Anterior cingulate cortex (tissue), 58 donors: ENCODE data around the gene LRRC55.
"Not testable (repeated sequence)": the region's sequence is repeated elsewhere in the genome, so short reads cannot be mapped to it uniquely, and the experiment has no call there.

Source experiments
- DNase-seq, 58 donors: peaks; one replicate each; lab custom pipeline; 2025; lab: John Stamatoyannopoulos, UW

LRRC55 gene

DNA sequence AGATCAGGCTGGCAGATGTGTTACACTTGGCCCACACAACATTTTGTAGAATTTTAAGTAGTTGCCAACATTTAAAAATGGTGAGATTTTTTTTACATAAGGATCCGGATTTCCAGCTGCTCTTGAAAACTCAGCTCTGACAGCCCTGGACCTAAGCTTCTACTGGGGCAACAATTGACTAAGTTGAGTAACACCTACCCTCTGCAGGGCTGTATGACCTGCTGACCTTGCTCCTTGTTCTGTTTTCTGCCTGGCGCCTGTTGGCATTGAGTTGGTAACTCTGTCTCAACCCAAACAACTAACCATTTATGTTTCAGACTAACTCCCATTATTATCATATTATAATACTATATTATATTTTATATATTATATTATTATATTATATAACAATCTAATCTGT, 21.1 kb upstream of the LRRC55 start:
- DNase-seq, result no peak

GRCh38 chr11:57161351-57161750, 20.4 kb upstream of the LRRC55 start:
- no peak for DNase-seq

- no peak for DNase-seq
Observed at GRCh38 chr11:57162179-57162898, 19.4 kb upstream of the LRRC55 start.

- peak in 29 of 58 donors; percentile 4 to 70 (median 36) for DNase-seq
Observed at GRCh38 chr11:57163160-57163868, 18.4 kb upstream of the LRRC55 start.

GRCh38 chr11:57164317-57164716, 17.4 kb upstream of the LRRC55 start:
- no peak for DNase-seq

GRCh38 chr11:57167125-57167846, 14.5 kb upstream of the LRRC55 start:
- peak in 14 of 58 donors; percentile 3 to 66 (median 13) for DNase-seq

- not testable (repeated sequence) for DNase-seq
Observed at GRCh38 chr11:57169732-57170313, 11.9 kb upstream of the LRRC55 start.

GRCh38 chr11:57172031-57172430, 9.7 kb upstream of the LRRC55 start:
- DNase-seq, result no peak

- DNase-seq, result no peak
Observed at GRCh38 chr11:57174656-57175055, 7.1 kb upstream of the LRRC55 start.

DNA sequence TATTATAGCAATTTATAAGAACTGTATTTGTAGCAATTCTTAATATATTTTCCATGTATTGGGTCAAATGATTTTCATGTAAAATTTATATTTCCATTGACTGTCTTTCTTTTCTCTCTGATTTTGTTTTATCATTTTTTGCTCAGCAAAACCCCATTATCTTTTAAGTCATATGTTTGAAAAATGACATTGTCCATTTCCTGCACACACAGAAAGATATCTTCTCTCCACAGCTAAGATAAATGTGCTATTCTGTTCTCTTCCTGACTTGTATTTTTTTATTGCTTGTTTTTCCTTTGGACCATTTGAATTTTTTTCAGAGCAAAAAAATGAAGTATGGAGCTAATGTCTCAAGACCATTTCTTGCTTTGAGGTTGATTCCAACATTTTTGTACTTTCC, 6.3 kb upstream of the LRRC55 start:
- no peak for DNase-seq

DNA sequence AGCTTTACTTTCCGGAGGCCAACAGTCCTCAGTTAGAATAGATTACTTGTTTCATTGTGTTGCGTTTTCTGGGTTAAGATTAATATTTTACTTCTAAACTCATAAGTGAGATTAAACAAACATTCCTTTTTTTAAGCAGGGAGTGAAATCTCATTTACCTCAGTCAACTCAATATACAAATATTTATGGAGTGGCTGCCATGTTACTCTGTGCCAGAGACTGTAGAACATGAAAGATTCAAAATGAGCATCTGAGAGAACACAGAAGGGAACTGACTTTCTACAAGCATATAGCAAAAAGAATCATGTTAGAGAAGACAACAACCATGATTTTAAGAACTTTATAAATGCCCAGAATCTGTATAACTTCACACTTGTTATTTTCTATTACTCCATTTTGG, 3.4 kb upstream of the LRRC55 start:
- no peak for DNase-seq

- DNase-seq, result no peak
Observed at GRCh38 chr11:57179681-57180080, 2.1 kb upstream of the LRRC55 start.

DNA sequence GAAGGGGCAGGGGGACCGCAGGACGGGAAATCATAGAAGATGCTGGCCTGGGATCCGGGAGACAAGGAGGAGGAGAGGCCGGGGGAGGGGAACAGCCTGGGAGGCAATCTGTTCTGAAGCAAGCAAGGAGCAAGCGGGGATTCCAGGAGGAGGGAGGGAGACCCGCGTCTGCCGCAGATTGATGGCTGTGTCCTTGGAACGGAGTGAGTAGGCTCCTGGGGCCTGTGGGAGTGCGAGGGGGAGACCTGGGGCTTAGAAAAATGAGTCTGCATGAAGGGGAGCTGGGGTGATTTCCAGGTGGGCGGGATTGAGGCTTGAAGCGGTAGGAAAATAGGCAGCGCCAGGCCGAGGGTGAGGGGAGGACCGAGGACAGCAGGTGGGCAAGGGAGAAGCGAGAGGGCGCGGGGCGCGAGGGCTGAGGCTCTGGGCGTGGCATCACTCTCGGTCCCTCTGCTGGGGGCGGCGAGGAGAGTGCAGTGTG, 1.6 kb upstream of the LRRC55 start:
- DNase-seq, result peak in 10 of 58 donors; percentile 1 to 35 (median 18)

DNA sequence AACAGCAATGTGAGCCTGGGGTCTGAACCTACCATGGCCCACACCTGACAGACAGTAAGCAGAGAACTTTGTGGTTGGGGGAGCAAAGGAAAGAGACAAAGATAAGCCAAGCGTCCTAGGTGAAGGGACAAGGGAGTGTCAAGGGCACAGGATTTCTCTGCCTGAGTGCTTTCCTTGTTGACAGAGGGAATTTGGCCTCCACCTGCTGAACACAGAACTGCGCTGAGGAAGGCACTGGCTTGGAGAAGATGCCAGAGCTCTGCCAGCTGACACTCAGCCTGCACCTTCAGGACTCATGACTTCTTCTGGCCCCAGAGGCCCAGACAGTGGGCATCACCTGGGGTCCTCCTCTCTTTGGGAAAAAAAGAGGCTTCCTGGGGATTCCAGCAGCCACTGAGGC, 789 bp upstream of the LRRC55 start:
- DNase-seq, result no peak

DNA sequence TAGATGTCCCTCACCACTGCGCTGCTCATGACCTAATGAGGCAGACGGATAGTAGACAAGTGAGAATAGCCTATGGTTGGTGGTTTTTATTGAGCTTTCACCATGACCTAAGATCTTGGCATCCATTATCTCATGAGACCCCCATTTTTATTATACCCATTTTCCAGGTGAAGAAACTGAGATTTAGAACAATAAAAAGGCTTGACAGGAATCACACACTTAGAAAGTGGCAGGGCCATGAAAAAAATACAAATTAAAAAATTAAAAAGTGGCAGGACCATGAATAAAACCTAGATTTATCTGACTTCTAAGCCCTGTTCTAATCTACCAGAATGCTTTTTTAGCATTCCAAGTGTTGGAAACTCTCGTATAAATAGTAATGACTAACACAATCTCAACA, 1.1 kb downstream of the LRRC55 start:
- DNase-seq, result no peak

DNA sequence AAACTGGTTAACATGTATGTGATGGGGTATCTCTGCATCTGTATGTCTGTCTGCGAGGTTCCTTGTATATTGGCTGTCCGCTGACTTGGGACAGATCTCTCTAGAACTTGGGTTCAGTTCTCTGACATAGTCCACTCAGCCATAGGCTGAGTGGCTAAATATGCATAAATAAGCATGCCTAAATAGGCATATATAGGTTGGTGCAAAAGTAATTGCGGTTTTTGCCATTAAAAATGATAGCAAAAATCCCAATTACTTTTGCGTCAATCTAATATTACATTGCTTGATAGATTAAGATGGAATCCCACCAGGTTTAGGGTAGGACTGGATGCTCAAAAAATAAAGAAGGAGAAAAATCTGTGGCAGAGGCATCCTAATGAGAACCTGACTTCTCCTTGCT, 8.8 kb downstream of the LRRC55 start:
- no peak for DNase-seq

GRCh38 chr11:57191311-57192219, 9.8 kb downstream of the LRRC55 start:
- DNase-seq, result no peak

GRCh38 chr11:57192316-57192715, 10.6 kb downstream of the LRRC55 start:
- DNase-seq, result no peak

GRCh38 chr11:57196596-57196995, 14.8 kb downstream of the LRRC55 start:
- DNase-seq, result no peak

GRCh38 chr11:57197762-57198161, 16.0 kb downstream of the LRRC55 start:
- no peak for DNase-seq
